IPS DF 6.9 (cell line): ENCODE results near the gene PTDSS2.
"Not testable (repeated sequence)": the region's sequence is repeated elsewhere in the genome, so short reads cannot be mapped to it uniquely, and the experiment has no call there.

Experiments
- DNase-seq: peaks from one replicate; pipeline ENCODE4 v3.0.0-alpha.2; 2013; ENCODE audit warnings: low read depth, low spot score
- H3K27ac ChIP-seq: one replicate; pipeline ENCODE4 v1.5.1; 2013; ENCODE audit warnings: low read length, control low read depth
- H3K27me3 ChIP-seq: 2 replicates; pipeline ENCODE4 v1.6.1; 2013; ENCODE audit warnings: mild to moderate bottlenecking, low read length; ENCODE audit not compliant: control insufficient read depth, insufficient read depth
- H3K36me3 ChIP-seq: 2 replicates; pipeline ENCODE4 v1.6.1; 2013; ENCODE audit warnings: low read length; ENCODE audit not compliant: control insufficient read depth, insufficient read depth
- H3K4me1 ChIP-seq: 2 replicates; pipeline ENCODE4 v1.6.1; 2013; ENCODE audit warnings: low read length; ENCODE audit not compliant: control insufficient read depth, insufficient read depth
- H3K4me3 ChIP-seq: 2 replicates; pipeline ENCODE4 v1.5.1; 2013; ENCODE audit warnings: mild to moderate bottlenecking, low read length
- H3K9me3 ChIP-seq: 2 replicates; pipeline ENCODE4 v1.6.1; 2013; ENCODE audit warnings: low read length, inconsistent platforms; ENCODE audit not compliant: control insufficient read depth, insufficient read depth
- WGBS: extraction: QIAGEN DNeasy Blood & Tissue Kit; methylation state at CpG from one replicate; pipeline ENCODE4 v1.1.7; 2013; ENCODE audit warnings: mixed read lengths, missing lambda C conversion rate; ENCODE audit not compliant: insufficient read length, insufficient coverage; 5-methylcytosine and 5-hydroxymethylcytosine counted together

PTDSS2 gene

GRCh38 chr11:407651-408123 lies 42.4 kb upstream of the PTDSS2 start:
- H3K36me3 ChIP-seq: peaks cover 13% of the 10 kb centered on the region; the same call in 1 of the 2 replicates
- no peaks in the 10 kb centered on the region for H3K9me3 ChIP-seq
- no peak for DNase-seq
- peaks cover 4% of the 10 kb centered on the region for H3K4me1 ChIP-seq
- H3K4me3 ChIP-seq: no peak overlapping the region
- no peak overlapping the region for H3K27ac ChIP-seq
- H3K27me3 ChIP-seq: no peaks in the 10 kb centered on the region
- WGBS: no CpG with 5 or more reads among the region's 28 CpGs

GRCh38 chr11:408154-409007 lies 41.7 kb upstream of the PTDSS2 start:
- Histone ChIP-seq H3K36me3 (peaks cover 13% of the 10 kb centered on the region; the same call in 1 of the 2 replicates), H3K4me3 (no peak overlapping the region), H3K9me3 (no peaks in the 10 kb centered on the region), H3K4me1 (peaks cover 4% of the 10 kb centered on the region), H3K27me3 (no peaks in the 10 kb centered on the region), H3K27ac (no peak overlapping the region)
- WGBS: no CpG with 5 or more reads among the region's 15 CpGs
- no peak for DNase-seq

- no CpG with 5 or more reads among the region's 7 CpGs for WGBS
- Histone ChIP-seq H3K27me3 (no peaks in the 10 kb centered on the region), H3K27ac (no peak overlapping the region), H3K4me3 (no peak overlapping the region), H3K4me1 (peaks cover 4% of the 10 kb centered on the region), H3K36me3 (peaks cover 9% of the 10 kb centered on the region; the same call in 1 of the 2 replicates), H3K9me3 (no peaks in the 10 kb centered on the region)
- no peak for DNase-seq
These were observed 41.0 kb upstream of the PTDSS2 start for GRCh38 chr11:409008-409599.

GRCh38 chr11:409600-410483 lies 40.2 kb upstream of the PTDSS2 start:
- WGBS: no CpG with 5 or more reads among the region's 18 CpGs
- no peak overlapping the region for H3K4me3 ChIP-seq
- no peaks in the 10 kb centered on the region for H3K9me3 ChIP-seq
- H3K27ac ChIP-seq: no peak overlapping the region
- H3K4me1 ChIP-seq: peaks cover 9% of the 10 kb centered on the region
- H3K36me3 ChIP-seq: peaks cover 5% of the 10 kb centered on the region; the same call in 1 of the 2 replicates
- no peaks in the 10 kb centered on the region for H3K27me3 ChIP-seq
- no peak for DNase-seq

- not testable (repeated sequence) for H3K4me3 ChIP-seq, H3K27me3 ChIP-seq, H3K9me3 ChIP-seq, H3K36me3 ChIP-seq, H3K27ac ChIP-seq, DNase-seq
- H3K4me1 ChIP-seq: peaks cover 12% of the 10 kb centered on the region
- no CpG with 5 or more reads among the region's 13 CpGs for WGBS
These were observed 39.4 kb upstream of the PTDSS2 start for GRCh38 chr11:410711-411110.

GRCh38 chr11:411520-411919 lies 38.6 kb upstream of the PTDSS2 start:
- H3K36me3 ChIP-seq, DNase-seq, H3K27ac ChIP-seq, H3K4me3 ChIP-seq, H3K9me3 ChIP-seq, H3K27me3 ChIP-seq: not testable (repeated sequence)
- peaks cover 17% of the 10 kb centered on the region for H3K4me1 ChIP-seq
- WGBS: no CpG with 5 or more reads among the region's 11 CpGs

GRCh38 chr11:412641-413119 lies 37.4 kb upstream of the PTDSS2 start:
- Histone ChIP-seq H3K27ac (no peak overlapping the region), H3K36me3 (peaks cover 1% of the 10 kb centered on the region; the same call in 1 of the 2 replicates), H3K4me1 (peaks cover 14% of the 10 kb centered on the region), H3K9me3 (no peaks in the 10 kb centered on the region), H3K4me3 (no peak overlapping the region), H3K27me3 (no peaks in the 10 kb centered on the region)
- no CpG with 5 or more reads among the region's 15 CpGs for WGBS
- no peak for DNase-seq

GRCh38 chr11:413120-414081 lies 36.7 kb upstream of the PTDSS2 start:
- Histone ChIP-seq H3K27ac (no peak overlapping the region), H3K4me1 (peaks cover 13% of the 10 kb centered on the region), H3K4me3 (no peak overlapping the region), H3K27me3 (no peaks in the 10 kb centered on the region), H3K36me3 (no peaks in the 10 kb centered on the region), H3K9me3 (no peaks in the 10 kb centered on the region)
- WGBS: no CpG with 5 or more reads among the region's 14 CpGs
- DNase-seq: no peak

GRCh38 chr11:414318-414857 lies 35.7 kb upstream of the PTDSS2 start:
- Histone ChIP-seq H3K27ac (no peak overlapping the region), H3K4me3 (no peak overlapping the region), H3K27me3 (no peaks in the 10 kb centered on the region), H3K4me1 (peaks cover 13% of the 10 kb centered on the region), H3K9me3 (no peaks in the 10 kb centered on the region), H3K36me3 (no peaks in the 10 kb centered on the region)
- no peak for DNase-seq
- WGBS: no CpG with 5 or more reads among the region's 9 CpGs
